Activated T-cell treated with anti-CD3 and anti-CD28 coated beads for 24 hours (primary cell): ENCODE data around the gene TSPAN18.

Experiments
- DNase-seq: peaks from one replicate; pipeline ENCODE4 v3.0.0-alpha.2; 2020; ENCODE audit warnings: low read depth

Gene TSPAN18, protein sequence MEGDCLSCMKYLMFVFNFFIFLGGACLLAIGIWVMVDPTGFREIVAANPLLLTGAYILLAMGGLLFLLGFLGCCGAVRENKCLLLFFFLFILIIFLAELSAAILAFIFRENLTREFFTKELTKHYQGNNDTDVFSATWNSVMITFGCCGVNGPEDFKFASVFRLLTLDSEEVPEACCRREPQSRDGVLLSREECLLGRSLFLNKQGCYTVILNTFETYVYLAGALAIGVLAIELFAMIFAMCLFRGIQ

DNA sequence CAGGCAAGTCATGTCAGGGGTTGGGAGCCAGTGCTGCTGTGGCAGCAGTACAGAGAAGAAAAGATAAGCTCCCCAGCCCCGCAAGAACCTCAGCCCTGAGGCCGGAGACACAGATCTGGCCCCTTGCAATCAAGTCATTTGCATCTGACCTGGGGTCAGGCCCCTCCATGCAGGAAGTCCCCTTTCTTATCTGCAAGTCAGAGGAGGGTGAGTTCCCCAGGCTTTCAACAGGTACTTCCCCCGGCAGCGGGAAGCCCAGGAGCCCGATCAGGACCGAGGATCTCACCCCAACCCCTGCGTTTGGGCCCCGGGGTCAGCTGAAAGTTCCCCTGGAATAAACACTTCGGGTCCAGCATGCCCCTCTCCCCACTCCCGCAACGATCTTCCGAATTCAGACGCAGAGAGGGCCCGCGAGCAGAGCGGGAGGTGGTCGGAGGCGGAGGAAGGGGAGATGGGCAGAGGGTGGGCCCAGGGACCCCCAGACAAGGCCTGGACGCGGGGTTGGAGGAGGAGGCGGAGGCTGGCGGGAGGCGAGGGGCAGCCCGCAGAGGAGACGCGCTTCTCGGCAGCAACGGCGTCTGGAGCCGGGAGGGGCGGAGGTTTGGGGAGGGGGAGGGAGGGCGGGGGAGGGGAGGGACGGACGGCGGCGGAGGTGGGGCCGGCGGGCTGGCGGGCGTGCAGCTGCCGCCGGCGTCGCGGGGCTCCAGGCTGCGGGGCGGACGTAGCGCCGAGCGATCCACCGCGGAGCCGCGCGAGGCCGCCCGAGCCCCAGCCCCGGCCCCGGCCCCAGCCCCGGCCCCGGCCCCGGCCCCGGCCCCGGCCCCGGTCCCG lies at the start of gene TSPAN18:
TSS of gene TSPAN18 (plus strand) at position 680 of the 831 bp plus-strand sequence. CDS start 179,455 bp downstream, outside the sequence.
- DNase-seq: peak; percentile 13

DNA sequence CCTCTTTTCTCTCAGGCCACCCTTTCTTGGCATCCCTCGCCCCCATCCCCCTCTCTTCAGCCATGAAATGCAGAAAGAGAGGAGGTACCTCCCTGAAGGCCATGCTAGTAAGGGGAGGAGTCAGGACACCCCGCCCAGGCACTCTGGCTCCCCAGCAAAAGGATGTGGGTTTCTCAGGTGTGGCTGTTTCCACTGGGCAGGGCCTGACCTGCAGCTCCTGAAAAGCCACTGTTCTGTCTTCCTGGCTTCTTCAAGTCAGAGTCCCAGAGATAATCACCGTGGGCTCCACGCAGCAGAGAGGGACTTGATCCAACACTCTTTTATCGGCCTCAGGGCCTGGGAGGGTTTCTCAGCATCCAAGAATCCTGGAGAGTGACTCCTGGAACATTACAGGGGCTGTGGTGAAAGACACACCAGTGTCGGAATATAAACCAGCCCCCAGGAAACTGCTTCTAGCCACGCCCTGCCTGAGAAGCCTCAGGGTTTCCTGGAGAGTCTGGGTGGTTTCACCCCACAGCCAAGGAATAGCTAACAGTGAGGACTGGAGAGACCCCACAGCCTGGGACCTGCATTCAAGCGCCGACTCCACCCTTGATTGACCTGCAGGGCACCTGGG lies 45.7 kb upstream of the TSPAN18 start:
- no peak for DNase-seq

DNA sequence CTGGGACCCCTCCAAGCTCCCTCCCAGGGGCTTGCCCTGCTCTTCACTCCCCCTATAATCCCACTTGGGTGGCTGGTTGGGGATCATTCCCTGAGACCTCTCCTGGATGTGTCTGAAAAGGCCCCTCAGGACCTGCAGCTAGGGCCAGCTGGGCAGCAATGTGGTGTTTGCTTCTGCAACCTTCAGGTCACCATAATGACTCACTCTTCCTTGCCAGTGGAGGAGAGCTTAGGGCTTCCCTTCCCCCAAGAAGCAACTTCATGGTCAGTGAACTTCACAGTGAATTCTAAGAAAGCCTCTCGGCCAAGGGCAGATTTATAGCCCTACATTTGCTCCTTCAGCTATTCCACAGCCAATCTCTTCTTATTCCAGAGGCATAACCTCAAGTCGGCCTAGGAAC lies 45.1 kb upstream of the TSPAN18 start:
- DNase-seq: no peak

DNA sequence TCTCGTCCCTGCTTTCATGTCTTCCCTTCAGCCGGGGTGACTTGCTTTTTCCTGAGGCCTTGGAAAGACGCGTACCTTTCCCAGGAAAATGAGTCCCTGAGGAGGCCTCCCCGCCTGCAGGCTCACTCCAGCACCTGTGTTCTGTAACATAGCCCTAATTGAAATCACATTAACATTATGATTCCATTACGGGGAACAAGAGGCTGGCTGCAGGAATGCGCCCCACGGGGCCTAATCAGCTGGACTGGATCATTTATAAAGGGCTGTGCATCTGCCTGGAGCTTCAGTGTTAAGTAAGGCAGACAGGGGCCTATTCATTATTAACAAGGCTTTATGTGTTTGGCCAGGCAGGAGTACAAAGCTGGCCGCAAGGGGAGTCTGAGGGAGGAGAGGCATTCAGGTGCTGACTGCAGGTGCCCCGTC lies 41.9 kb upstream of the TSPAN18 start:
- no peak for DNase-seq

DNA sequence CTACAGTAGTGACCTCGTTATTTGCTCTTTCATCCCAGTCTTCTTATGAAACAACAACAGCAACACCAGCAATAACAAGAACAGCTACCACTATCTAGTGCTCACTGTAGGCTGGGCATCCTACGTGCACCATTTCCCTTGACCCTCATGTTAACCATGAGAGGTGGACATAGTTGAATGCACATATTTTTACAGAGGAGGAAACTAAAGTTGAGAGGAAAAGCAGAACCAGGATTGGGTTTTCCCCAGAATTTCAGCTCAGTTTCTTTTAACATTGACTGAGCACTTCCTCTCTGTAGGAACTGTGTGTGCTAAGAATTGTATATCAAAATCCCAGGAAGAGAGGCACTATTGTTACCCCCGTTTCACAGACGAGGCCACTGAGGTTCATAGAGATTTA lies 39.4 kb upstream of the TSPAN18 start:
- no peak for DNase-seq

DNA sequence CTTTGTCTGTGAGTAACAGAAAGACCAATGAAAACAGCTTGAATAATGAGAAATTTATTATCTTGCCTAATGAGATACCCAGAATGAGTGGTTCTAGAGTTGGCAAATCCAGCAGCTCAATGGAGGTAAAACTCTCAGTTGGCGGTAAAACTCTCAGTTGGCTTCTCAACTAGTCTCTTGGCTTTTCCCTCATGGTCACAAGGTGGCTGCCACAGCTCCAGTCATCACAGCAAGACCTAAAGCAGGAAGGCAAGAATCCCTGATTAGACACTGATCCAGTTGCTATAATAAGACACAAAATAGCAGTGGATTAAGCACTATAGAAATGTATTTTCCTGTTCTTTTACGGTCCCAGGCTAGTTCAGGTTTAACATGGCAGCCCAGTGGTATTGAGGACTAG lies 37.5 kb upstream of the TSPAN18 start:
- no peak for DNase-seq

DNA sequence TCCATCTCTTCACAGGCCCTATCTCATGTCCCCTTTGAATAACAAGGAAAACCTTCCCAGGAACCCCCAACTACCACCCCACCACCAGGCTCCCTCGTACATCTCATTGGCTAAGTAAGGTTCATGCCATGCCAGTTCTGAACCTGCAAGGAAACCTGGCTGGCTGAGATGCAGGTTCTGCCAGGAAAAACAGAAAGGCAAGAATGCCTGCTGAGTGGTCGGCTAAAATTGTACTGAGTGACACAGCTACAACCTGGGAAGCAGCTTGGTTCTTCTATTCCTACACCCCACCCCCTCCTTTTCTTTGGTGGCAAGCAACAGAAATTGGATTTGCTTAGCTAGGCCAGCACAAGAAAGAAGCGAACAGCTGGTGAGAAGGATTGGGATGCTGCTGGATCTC lies 36.1 kb upstream of the TSPAN18 start:
- DNase-seq: no peak

DNA sequence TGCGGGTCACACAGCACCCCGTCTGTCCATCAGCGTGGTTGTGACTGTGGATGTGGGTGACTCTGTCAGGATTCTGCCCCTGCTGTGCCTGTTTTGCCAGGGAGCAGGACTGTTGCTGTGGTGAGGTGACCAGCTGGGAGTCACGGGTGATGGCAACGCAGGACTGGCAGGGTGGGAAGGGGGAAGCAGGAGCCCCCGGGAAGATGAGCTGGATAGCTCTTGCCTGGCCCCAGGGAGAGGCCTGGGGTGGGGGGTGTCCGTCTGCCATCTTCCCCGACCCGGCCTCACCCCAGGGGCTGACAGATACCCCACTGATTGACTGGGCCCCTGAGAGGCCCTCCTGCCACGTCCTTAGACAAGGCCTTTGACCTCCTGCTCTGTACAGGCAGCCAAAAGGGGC lies 34.3 kb upstream of the TSPAN18 start:
- DNase-seq: no peak

DNA sequence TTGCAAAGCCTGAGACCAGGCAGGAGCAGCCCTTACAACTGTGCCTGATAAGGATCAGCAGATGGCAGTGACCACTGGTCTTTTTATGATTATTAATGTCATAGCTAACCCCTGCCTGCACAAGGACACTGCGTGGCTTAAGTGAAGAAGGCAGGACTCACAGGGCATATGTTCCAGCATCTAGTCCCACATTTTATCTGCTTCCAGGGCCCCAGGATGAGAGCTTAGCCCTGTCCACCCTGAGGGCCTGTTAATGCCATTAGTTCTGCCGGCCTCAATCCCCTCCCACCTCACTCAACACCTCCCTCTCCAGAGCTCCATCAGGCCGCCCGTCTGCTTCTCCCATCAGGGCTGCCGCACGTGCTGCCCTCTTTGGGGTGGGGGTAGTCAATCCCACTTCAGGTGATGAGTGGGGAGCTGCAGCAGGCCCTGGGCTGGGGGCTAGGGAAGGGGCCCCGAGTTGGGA lies 33.1 kb upstream of the TSPAN18 start:
- DNase-seq: no peak

DNA sequence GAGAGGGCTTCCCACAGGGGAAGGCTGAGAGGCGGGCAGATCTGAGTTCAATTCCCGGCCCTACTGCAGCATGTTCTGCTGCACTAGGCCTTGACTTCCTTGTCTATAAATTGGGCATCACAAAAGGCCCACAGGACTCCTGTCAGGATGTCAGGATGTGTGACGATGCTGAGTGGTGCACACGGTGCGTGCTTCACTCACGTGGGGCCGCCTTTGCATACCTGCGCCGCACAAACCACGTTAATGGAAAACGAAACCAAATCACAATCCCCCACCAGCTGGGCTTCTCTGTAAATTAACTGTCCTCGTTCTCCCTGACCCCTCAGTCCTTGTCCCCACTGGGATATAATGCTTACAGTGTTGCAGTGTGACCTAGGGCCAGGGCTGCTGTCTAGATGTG lies 32.3 kb upstream of the TSPAN18 start:
- DNase-seq: no peak

DNA sequence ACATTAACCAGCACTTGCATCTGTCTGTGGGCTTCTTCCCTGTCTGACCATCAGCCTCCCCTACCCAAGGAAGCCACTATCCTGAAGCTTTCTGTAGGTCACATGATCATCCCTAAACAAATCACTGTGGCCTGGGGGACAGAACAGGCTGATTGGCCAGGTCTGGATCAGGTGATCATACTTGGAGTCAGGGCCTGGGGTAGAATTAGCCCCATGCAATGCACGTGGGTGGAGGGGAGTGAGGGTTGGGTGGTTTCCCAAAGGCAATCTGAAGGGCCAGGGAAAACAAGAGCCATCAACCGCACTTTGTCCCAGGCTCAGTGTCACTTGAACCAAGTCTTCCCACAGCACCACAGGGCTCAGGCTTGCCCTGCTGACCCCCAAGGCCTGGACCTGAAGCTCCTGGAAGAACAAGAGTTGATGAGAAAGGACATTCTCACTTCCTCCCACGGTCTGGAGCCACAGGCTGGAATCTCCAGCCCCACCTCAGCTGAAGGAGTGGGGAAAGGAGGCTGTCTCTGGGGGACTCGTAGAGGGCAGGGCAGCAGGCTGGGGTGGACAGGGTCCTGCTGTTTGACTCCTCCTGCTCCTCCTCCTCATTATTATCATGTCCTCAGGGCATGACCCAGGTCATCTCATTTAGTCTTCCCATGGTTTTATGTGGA lies 31.5 kb upstream of the TSPAN18 start:
- DNase-seq: no peak

DNA sequence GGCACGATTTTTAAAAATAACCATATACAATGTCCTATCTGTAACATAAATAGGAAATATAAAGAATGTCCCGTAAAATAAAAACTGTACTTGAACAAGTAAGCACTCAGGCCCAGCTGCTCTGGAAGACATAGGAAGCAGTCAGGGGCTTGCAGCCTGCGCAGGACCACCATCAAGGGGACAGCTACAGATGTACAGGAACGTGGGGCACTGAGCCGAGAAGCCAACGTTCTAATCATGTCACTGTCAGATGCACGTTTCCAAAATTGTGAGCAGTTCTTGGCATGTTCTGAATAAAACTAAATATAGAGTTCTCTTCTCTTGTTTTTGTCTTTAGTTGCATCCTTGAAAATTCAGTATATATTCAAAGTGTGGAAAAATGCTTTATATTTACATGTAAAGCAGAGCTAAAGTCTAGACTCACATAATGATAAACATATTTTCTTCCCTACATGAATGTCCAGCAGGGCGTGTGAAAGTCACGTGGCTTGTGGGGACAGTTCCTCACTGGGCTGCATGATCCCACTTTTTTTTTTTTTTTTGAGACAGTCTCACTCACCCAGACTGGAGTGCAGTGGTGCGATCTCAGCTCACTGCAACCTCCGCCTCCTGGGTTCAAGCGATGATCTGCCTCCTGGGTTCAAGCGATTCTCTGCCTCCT lies 28.4 kb upstream of the TSPAN18 start:
- no peak for DNase-seq

DNA sequence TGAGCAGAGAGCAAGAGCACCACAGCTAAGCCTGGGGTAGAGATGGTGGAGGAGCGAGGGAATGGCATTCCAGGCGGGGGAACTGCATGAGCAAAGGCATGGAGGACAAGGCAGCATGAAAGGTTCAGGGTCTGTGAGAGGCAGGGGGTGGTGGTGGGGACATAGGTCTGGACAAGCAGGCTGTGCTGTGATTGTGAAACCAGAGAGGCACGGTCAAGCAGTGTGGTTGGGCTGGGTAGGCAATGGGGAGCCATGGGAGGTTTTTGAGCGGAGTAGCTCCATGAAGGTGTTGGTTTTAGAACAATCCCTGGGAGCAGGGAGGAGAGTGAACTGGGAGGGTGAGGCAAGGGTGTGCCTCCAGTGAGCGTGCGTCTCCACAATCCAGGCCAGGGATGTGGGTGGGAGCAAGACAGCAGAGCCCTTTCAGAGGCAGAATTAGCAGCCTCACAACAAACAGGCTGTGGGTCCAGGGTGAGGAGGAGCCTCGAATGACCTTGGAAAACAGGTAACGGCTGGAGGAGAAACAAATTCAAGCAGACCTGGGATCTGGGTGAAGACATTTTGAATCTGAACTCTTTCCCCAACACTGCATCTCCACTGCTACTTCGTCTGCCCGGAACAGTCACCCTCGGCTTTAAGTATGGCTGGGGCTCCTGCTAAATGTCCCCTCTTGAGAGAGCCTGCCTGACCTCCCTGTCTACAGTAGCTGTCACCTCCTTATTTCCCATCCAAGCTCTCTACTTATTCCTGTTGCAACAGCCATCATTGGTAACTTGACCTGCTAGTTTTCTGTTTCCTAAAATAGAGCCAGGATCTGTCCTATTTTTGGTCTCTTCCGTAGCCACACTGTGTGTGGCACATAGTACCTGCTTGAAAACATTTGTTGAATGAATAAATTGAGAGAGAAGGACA lies 27.0 kb upstream of the TSPAN18 start:
- no peak for DNase-seq

DNA sequence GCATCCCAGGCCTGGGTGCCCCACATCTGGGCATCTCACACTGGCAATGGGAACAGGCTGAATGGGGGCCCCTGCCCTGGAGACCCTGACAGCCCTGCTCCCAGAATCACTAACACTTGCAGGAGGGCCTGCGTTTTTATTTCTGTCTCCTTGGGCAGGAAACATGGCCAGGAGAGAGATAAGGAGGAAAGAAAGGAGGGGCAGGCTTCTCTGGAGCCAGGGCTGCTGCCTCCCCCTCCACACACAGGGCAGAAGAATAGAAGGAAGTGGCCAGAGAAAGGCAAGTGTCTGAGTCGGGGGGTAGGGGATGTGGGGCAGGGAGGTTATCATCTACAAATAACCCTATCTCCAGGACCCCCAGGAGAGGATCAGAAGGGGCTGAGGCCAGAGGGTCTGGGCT lies 25.5 kb upstream of the TSPAN18 start:
- DNase-seq: no peak

DNA sequence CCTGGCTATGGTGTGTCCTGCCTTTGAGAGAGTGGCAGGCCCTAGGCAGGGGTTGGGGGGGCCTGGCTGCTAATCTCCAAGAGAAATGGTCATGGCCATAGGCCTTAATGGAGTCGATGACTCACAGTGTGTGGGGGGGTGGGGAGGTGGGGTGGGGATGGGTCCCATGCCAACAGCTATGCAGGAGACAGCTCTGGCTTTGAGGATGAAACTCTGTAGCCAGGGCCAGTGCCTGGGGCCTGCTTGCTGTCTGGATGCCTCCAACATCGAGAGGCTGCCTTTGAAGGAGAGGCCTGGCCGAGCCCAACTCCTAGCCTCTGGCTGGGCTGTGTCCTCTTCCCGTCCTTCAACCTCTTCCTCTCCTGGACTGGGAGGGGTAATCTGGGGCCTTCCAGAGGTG lies 23.9 kb upstream of the TSPAN18 start:
- DNase-seq: no peak

DNA sequence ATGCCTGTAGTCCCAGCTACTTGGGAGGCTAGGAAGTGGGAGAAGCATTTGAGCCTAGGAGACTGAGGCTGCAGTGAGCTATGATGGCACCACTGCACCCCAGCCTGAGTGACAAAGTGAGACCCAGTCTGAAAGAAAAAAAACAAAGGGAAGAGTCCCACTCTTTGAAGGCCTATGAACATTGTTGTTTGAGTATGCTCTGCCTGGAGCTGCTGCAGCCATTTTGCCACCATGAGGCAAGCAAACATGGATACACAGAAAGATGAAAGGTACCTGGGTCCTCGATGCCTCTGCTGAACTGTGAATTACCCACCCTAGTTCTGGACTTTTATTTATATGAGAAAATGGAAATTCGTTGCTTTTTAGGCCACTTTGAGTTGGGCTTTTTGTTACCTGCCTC lies 19.7 kb upstream of the TSPAN18 start:
- DNase-seq: no peak

DNA sequence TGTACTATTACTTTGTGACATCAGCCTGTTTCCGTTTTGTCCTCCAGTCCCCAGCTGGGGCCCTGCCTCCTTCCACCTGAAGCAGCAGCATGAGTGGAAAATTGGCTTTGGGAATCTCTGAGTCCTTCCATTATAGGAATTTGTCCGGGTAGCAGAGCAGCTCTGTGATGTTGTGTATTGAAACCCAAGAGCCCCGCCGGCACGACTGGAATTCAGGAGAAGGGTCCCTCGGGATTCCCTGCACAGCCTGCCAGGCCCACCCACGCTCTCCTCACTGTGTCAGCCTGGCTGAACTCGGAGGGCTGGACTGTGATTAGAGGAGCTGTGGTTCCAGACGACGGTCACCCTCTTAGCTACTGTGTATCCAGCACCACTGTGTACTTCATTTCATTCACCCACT lies 18.8 kb upstream of the TSPAN18 start:
- no peak for DNase-seq

DNA sequence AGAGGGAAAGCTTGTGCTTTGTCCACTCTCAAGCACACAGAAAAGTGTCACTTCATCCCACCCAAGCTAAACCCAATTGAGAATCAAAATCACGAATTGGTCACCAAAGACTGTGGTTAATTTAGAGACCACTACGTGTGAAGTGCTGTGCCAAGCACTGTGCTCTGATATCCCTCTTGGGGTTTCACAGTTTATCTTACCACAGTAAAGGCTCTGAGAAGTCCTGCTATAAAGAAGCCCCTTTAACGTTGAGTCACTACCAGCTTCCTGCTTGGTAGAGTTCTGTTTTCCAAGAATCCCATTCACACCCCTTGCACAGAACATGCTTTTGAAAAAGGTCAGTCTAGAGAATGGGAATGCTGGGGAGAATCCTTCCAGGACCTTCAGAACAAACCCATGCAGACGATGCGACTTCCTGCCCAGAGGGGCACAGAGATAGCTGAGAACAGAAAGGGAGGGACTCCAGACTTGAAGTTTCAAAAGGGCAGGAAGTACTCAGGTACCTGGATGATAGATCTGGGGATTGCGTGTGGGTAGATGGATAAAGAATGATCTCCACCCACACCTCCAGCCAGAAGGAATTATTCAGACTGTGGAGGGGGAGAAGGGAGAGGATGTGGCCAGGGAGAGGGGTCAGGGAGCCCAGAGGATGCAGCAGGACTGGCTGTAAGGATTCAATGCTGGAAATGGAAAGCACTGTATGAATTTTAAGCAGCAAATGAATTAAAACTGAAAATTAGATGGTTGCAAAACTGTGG lies 18.1 kb upstream of the TSPAN18 start:
- DNase-seq: no peak

DNA sequence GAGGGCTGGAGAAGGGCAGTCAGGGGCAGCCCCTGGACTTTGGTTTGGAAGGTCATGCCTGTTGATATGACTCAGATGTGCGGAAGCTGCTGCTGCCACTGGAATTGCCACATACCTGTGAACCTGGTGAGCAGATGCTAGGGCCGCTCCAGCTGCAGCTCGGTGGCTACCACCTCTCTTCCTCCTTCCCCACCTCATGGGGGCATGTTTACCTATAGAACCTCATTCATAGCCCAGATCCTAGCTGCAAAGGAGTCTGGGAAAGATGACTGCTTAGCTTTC lies 17.5 kb upstream of the TSPAN18 start:
- DNase-seq: no peak

DNA sequence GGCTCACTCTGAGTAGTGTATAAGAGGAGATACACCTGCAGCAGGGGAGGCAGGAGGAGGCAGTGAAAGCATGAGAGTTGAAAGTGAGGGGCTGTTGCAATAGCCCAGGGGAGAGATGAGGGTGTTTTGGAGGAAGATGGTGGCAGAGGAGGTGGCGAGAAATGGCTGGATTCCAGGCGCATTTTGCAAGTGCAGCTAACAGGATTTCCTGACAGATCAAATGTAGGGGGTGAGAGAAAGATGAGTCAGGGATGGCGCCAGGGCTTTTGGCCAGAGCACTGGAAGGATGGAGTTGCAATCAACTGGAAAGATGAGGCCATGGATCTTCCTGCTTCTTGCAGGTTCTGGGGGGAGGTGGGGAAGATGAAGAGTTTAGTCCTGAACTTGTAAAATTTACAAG lies 16.8 kb upstream of the TSPAN18 start:
- no peak for DNase-seq
